GM18517 (cell line): ENCODE measurements around the gene S1PR4.
"Not testable (repeated sequence)": the region's sequence is repeated elsewhere in the genome, so short reads cannot be mapped to it uniquely, and the experiment has no call there.

Experiments
- ATAC-seq: cut with Tn5 transposase; IDR thresholded peaks from one replicate; pipeline ENCODE4 v1.9.1; 2021; ENCODE audit warnings: mild to moderate bottlenecking, moderate library complexity; ENCODE audit not compliant: unreplicated experiment

Gene S1PR4

GRCh38 chr19:3210347-3211017 lies 31.9 kb downstream of the S1PR4 start:
- no peak for ATAC-seq

DNA sequence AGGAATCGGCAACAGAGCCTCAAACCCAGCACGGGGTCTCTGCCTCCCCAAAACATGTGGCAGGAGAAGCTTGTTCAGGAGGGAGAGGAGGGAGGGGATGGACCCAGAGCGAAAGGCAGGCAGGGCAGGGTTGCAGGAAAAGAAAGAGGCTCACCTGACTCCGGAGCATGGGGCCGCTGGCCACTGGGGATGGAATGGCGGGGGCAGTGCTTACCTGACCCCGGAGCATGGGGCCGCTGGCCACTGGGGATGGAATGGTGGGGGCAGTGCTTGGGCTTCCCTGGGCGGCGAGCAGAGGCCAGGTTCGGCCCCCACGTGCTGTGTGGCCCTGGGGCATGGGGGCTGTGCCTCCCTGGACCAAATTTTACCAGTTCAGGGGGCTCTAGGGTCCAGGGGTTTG lies 32.6 kb downstream of the S1PR4 start:
- ATAC-seq, result no peak

- no peak for ATAC-seq
Measured at GRCh38 chr19:3213159-3213558, 34.6 kb downstream of the S1PR4 start.

DNA sequence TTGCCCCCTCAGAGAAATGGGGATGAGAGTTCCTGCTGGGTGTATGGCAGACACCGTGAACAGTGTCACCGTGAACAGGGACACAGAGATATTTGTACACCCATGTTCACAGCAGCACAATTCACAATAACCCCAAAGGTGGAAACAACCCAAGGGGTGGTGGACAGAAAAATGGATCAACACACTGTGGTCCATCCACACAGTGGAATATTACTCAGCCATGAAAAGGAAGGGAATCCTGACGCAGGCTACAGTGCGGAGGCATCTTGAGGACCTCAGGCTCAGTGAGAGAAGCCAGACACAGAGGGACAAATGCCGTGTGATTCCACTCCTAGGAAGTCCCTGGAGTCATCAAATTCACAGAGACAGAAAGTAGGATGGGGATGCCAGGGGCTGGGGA lies 38.3 kb downstream of the S1PR4 start:
- no peak for ATAC-seq

- no peak for ATAC-seq
Measured at GRCh38 chr19:3220576-3220975, 42.0 kb downstream of the S1PR4 start.

DNA sequence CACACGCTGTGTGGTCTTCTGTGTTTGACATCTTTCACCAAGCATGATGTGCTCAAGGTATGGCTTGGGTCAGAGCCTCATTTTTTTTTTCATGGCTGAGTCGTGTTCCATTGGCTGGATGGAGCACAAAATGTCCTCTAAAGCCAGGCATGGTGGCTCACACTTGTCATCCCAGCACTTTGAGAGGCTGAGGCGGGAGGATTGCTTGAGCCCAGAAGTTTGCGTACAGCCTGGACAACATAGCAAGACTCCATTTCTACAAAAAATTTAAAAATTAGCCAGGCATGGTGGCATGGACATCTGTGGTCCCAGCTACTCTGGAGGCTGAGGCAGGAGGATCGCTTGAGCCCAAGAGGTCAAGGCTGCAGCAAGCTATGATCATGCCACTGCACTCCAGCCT lies 43.0 kb downstream of the S1PR4 start:
- ATAC-seq, result not testable (repeated sequence)

- no peak for ATAC-seq
Measured at GRCh38 chr19:3222709-3223108, 44.1 kb downstream of the S1PR4 start.

- no peak for ATAC-seq
Measured at GRCh38 chr19:3224346-3225168, 46.0 kb downstream of the S1PR4 start, which contains the start of gene CELF5. Gene CELF5 (plus strand): TSS chr19:3224661. CDS start chr19:3224740, 79 bp downstream.

- ATAC-seq, result no peak
Measured at GRCh38 chr19:3225169-3225485, 46.6 kb downstream of the S1PR4 start.

DNA sequence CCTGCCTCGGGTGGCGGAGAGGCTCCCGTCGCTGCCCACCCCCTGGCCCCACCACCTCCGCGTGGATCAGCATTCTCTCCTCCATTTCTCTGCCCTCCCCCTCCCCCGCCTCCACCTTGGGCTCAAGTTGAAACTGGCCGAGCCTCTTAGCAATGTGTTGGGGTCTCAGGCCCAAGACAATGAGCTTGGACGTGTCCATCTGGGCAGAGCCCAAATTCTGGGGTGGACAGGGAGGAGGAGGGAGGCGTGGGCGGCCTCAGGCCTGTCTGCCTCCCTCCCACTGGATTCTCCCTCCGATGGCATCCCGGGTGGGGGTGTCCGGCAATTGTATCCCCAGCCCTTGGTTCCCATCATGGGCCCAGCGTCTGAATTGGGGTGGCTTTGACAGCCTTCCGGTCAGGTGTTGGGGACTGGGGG lies 47.1 kb downstream of the S1PR4 start:
- no peak for ATAC-seq

- ATAC-seq, result no peak
Measured at GRCh38 chr19:3227054-3227626, 48.6 kb downstream of the S1PR4 start.

DNA sequence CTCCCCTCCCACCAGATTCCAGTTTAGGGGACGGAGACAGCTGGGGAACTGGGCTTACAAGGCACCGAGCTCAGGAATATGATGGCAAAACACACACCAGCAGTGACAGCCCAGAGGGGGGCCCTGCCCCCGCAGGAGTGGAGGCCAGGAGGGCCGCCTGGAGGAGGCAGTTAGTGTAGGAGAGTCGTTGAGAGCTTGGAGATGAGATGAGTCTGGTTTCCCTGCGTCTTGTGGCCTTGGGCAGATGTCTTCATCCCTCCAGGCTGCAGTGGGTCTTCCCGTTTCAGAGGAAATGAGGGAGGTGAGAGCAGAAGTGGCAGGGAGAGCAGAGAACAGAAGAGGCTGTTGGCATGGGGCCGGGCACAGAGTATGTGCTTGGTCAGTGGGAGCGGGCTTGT lies 50.8 kb downstream of the S1PR4 start:
- ATAC-seq, result no peak
